ENCODE measurements around the gene EHD4. TPM values are rescaled to one million over a fixed set of nuclear protein-coding genes. Genes with fewer than 3 reads are reported as not detected.

EHD4 gene
- total and polyA plus RNA-seq, 2 donors (not counting 1 experiment from before 2014, with no cell fraction given) = 19.3 to 22.0 TPM

DNA sequence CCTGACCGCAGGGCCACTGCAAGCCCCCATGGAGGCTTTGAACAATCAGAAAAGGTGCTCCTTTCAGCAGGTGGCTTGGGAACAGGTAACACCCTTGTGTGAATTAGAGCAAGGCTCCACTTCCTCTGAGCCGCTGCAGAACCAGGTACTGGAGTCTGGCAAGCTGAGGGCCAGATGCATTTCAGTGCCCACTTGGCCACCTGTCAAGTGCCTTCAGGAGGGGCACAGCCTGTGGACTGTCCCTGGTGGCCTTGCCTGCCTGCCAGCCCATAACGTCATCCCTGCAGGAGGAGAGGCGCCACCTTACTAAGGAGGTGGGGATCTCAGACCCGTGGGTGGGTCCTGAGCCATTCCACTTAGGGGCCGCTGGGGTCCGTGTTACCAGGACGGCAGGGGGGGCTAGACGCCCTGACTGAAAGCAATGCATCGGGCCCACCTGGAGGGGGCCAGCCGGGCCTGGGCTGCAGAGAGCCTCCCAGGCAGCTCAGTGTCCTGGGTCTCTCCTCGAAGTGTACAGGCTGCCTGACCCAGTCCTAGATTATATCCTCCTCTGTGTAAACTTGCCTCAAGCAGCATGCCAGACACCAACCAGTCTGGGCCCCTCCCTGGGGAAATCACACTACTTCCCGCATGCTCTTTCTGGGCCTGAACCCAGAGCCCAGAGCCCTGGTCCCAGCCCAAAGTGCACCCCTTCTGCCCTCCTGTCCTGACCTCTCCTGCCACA, 94.6 kb downstream of the EHD4 start:
- TF ChIP-seq, protein P1, sequence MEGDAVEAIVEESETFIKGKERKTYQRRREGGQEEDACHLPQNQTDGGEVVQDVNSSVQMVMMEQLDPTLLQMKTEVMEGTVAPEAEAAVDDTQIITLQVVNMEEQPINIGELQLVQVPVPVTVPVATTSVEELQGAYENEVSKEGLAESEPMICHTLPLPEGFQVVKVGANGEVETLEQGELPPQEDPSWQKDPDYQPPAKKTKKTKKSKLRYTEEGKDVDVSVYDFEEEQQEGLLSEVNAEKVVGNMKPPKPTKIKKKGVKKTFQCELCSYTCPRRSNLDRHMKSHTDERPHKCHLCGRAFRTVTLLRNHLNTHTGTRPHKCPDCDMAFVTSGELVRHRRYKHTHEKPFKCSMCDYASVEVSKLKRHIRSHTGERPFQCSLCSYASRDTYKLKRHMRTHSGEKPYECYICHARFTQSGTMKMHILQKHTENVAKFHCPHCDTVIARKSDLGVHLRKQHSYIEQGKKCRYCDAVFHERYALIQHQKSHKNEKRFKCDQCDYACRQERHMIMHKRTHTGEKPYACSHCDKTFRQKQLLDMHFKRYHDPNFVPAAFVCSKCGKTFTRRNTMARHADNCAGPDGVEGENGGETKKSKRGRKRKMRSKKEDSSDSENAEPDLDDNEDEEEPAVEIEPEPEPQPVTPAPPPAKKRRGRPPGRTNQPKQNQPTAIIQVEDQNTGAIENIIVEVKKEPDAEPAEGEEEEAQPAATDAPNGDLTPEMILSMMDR (conservative IDR thresholded peaks at IDR 0.05 in 1 of 2, IDR thresholded peaks at IDR 0.05 in 1 of 2; ENCODE audit: low read depth in 1 of 2, low read length in 2 of 2) = no peak
- no peak for TF ChIP-seq EZH2 (IDR thresholded peaks at IDR 0.05; ENCODE audit: low read length, missing control alignments)
- DNase-seq (ENCODE audit: low read depth in 2 of 2) = no peak
- H3K4me2 ChIP-seq (ENCODE audit: extremely low read depth, insufficient read depth, low read length) = no peak overlapping the region

DNA sequence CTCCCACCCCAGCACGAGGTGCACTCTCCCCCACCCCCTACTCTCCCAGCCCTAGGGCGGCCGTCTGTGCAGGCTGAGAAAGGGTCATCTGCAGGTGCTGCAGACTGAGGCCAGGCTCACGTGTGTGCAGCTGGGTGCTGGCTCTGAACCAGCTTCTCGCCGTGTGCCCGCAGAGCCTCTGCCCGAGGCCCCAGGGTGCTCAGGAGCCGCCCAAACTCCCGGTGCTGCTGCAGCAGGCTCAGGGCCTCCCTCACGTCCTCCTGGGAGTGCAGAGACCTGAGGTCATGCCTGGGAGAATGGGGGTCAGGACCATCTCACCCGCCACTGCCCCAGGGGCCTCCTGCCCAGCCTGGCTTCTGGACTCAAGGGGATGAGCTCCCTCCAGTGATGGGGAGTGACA, 95.7 kb downstream of the EHD4 start:
- no peak overlapping the region for H2AFZ ChIP-seq (ENCODE audit: low read length)
- no peaks in the 10 kb centered on the region for H4K20me1 ChIP-seq (ENCODE audit: control insufficient read depth, extremely low read depth, insufficient read depth, low read length)
- TF ChIP-seq, protein P1 (conservative IDR thresholded peaks at IDR 0.05 in 1 of 2, IDR thresholded peaks at IDR 0.05 in 1 of 2; ENCODE audit: low read depth in 1 of 2, low read length in 2 of 2) = no peak
- no peak for TF ChIP-seq EZH2 (IDR thresholded peaks at IDR 0.05; ENCODE audit: low read length, missing control alignments)
- no peak overlapping the region for H3K4me3 ChIP-seq (replicated peaks in 1 of 4; ENCODE audit: control extremely low read depth in 1 of 4, insufficient read depth in 1 of 4, low read depth in 3 of 4, low read length in 4 of 4)
- DNase-seq (ENCODE audit: low read depth in 2 of 2) = no peak
- no peak overlapping the region for H3K9ac ChIP-seq (ENCODE audit: insufficient read depth, low read length)
- no peaks in the 10 kb centered on the region for H3K4me1 ChIP-seq (ENCODE audit: control insufficient read depth, extremely low read depth, insufficient read depth, low read length)
- H3K27ac ChIP-seq (ENCODE audit: insufficient read depth, low read length) = no peak overlapping the region
- H3K4me2 ChIP-seq (ENCODE audit: extremely low read depth, insufficient read depth, low read length) = no peak overlapping the region
- H3K9me3 ChIP-seq (ENCODE audit: control insufficient read depth, insufficient read depth, low read depth, low read length) = no peaks in the 10 kb centered on the region
- H3K27me3 ChIP-seq (ENCODE audit: control insufficient read depth, insufficient read depth, low read length) = peaks cover 3% of the 10 kb centered on the region
- H3K36me3 ChIP-seq (ENCODE audit: control insufficient read depth, insufficient read depth, low read length) = no peaks in the 10 kb centered on the region
- H3K79me2 ChIP-seq (ENCODE audit: control insufficient read depth, insufficient read depth, low read length) = no peaks in the 10 kb centered on the region

More for the DNA sequence above, 94.6 kb downstream of the EHD4 start:
- H4K20me1 ChIP-seq (ENCODE audit: control insufficient read depth, extremely low read depth, insufficient read depth, low read length) = no peaks in the 10 kb centered on the region
- H2AFZ ChIP-seq (ENCODE audit: low read length) = no peak overlapping the region
- H3K79me2 ChIP-seq (ENCODE audit: control insufficient read depth, insufficient read depth, low read length) = no peaks in the 10 kb centered on the region
- H3K27me3 ChIP-seq (ENCODE audit: control insufficient read depth, insufficient read depth, low read length) = peaks cover 3% of the 10 kb centered on the region
- no peak overlapping the region for H3K9ac ChIP-seq (ENCODE audit: insufficient read depth, low read length)
- no peaks in the 10 kb centered on the region for H3K36me3 ChIP-seq (ENCODE audit: control insufficient read depth, insufficient read depth, low read length)
- no peak overlapping the region for H3K27ac ChIP-seq (ENCODE audit: insufficient read depth, low read length)
- no peaks in the 10 kb centered on the region for H3K9me3 ChIP-seq (ENCODE audit: control insufficient read depth, insufficient read depth, low read depth, low read length)
- no peak overlapping the region for H3K4me3 ChIP-seq (replicated peaks in 1 of 4; ENCODE audit: control extremely low read depth in 1 of 4, insufficient read depth in 1 of 4, low read depth in 3 of 4, low read length in 4 of 4)
- no peaks in the 10 kb centered on the region for H3K4me1 ChIP-seq (ENCODE audit: control insufficient read depth, extremely low read depth, insufficient read depth, low read length)

GRCh38 chr15:41876007-41876406, 96.3 kb downstream of the EHD4 start:
- Histone ChIP-seq H4K20me1 (ENCODE audit: control insufficient read depth, extremely low read depth, insufficient read depth, low read length) (no peaks in the 10 kb centered on the region), H3K4me1 (ENCODE audit: control insufficient read depth, extremely low read depth, insufficient read depth, low read length) (peaks cover 1% of the 10 kb centered on the region), H3K79me2 (ENCODE audit: control insufficient read depth, insufficient read depth, low read length) (no peaks in the 10 kb centered on the region), H3K4me2 (ENCODE audit: extremely low read depth, insufficient read depth, low read length) (no peak overlapping the region), H3K9me3 (ENCODE audit: control insufficient read depth, insufficient read depth, low read depth, low read length) (no peaks in the 10 kb centered on the region), H3K27ac (ENCODE audit: insufficient read depth, low read length) (no peak overlapping the region), H2AFZ (ENCODE audit: low read length) (no peak overlapping the region), H3K36me3 (ENCODE audit: control insufficient read depth, insufficient read depth, low read length) (no peaks in the 10 kb centered on the region), H3K9ac (ENCODE audit: insufficient read depth, low read length) (no peak overlapping the region), H3K27me3 (ENCODE audit: control insufficient read depth, insufficient read depth, low read length) (no peaks in the 10 kb centered on the region), H3K4me3 (replicated peaks in 1 of 4; ENCODE audit: control extremely low read depth in 1 of 4, insufficient read depth in 1 of 4, low read depth in 3 of 4, low read length in 4 of 4) (no peak overlapping the region)
- no peak for DNase-seq (ENCODE audit: low read depth in 2 of 2)
- TF ChIP-seq EZH2 (IDR thresholded peaks at IDR 0.05; ENCODE audit: low read length, missing control alignments) = no peak
- TF ChIP-seq, protein P1 (conservative IDR thresholded peaks at IDR 0.05 in 1 of 2, IDR thresholded peaks at IDR 0.05 in 1 of 2; ENCODE audit: low read depth in 1 of 2, low read length in 2 of 2) = no peak

Measured in fibroblast of lung (primary cell).